Measurements from ENCODE around the gene MAMDC4.

Gene MAMDC4

GRCh38 chr9:136824496-136825225 is 27.5 kb upstream of the MAMDC4 start:
- Histone ChIP-seq H3K27me3 (replicated peaks; ENCODE audit: control insufficient read depth, insufficient read depth, low read length) (no peaks in the 10 kb centered on the region), H3K36me3 (ENCODE audit: control insufficient read depth, insufficient read depth, low read length) (peaks cover 24% of the 10 kb centered on the region), H3K4me3 (replicated peaks; ENCODE audit: low read depth, low read length) (no peak overlapping the region)
- DNase-seq (ENCODE audit: extremely low read depth, insufficient read length): no peak
- TF ChIP-seq CTCF (IDR thresholded peaks at IDR 0.05; ENCODE audit: insufficient read depth, low read length, poor library complexity, severe bottlenecking): no peak

GRCh38 chr9:136825295-136826187 is 26.6 kb upstream of the MAMDC4 start:
- H3K27me3 ChIP-seq (replicated peaks; ENCODE audit: control insufficient read depth, insufficient read depth, low read length): no peaks in the 10 kb centered on the region
- no peak for DNase-seq (ENCODE audit: extremely low read depth, insufficient read length)
- TF ChIP-seq CTCF (IDR thresholded peaks at IDR 0.05; ENCODE audit: insufficient read depth, low read length, poor library complexity, severe bottlenecking): no peak
- no peak overlapping the region for H3K4me3 ChIP-seq (replicated peaks; ENCODE audit: low read depth, low read length)
- peaks cover 31% of the 10 kb centered on the region for H3K36me3 ChIP-seq (ENCODE audit: control insufficient read depth, insufficient read depth, low read length)

- no peaks in the 10 kb centered on the region for H3K27me3 ChIP-seq (replicated peaks; ENCODE audit: control insufficient read depth, insufficient read depth, low read length)
- no peak for DNase-seq (ENCODE audit: extremely low read depth, insufficient read length)
- peaks cover 31% of the 10 kb centered on the region for H3K36me3 ChIP-seq (ENCODE audit: control insufficient read depth, insufficient read depth, low read length)
- no peak overlapping the region for H3K4me3 ChIP-seq (replicated peaks; ENCODE audit: low read depth, low read length)
- no peak for TF ChIP-seq CTCF (IDR thresholded peaks at IDR 0.05; ENCODE audit: insufficient read depth, low read length, poor library complexity, severe bottlenecking)
These were observed 26.0 kb upstream of the MAMDC4 start for GRCh38 chr9:136826188-136826541.

- TF ChIP-seq CTCF (IDR thresholded peaks at IDR 0.05; ENCODE audit: insufficient read depth, low read length, poor library complexity, severe bottlenecking): no peak
- H3K27me3 ChIP-seq (replicated peaks; ENCODE audit: control insufficient read depth, insufficient read depth, low read length): no peaks in the 10 kb centered on the region
- H3K4me3 ChIP-seq (replicated peaks; ENCODE audit: low read depth, low read length): no peak overlapping the region
- peaks cover 38% of the 10 kb centered on the region for H3K36me3 ChIP-seq (ENCODE audit: control insufficient read depth, insufficient read depth, low read length)
- DNase-seq (ENCODE audit: extremely low read depth, insufficient read length): no peak
These were observed 25.2 kb upstream of the MAMDC4 start for GRCh38 chr9:136826703-136827582.

- no peaks in the 10 kb centered on the region for H3K27me3 ChIP-seq (replicated peaks; ENCODE audit: control insufficient read depth, insufficient read depth, low read length)
- no peak overlapping the region for H3K4me3 ChIP-seq (replicated peaks; ENCODE audit: low read depth, low read length)
- no peak for DNase-seq (ENCODE audit: extremely low read depth, insufficient read length)
- peaks cover 43% of the 10 kb centered on the region for H3K36me3 ChIP-seq (ENCODE audit: control insufficient read depth, insufficient read depth, low read length)
- TF ChIP-seq CTCF (IDR thresholded peaks at IDR 0.05; ENCODE audit: insufficient read depth, low read length, poor library complexity, severe bottlenecking): no peak
These were observed 24.2 kb upstream of the MAMDC4 start for GRCh38 chr9:136827794-136828473.

Data from GM06990 (cell line).